HG03432 (cell line): ENCODE measurements around the gene FNDC8.
"Not testable (repeated sequence)": the region's sequence is repeated elsewhere in the genome, so short reads cannot be mapped to it uniquely, and the experiment has no call there.

Source experiments
- ATAC-seq: cut with Tn5 transposase; IDR thresholded peaks from one replicate; pipeline ENCODE4 v1.9.1; 2021; ENCODE audit warnings: mild to moderate bottlenecking, moderate library complexity; ENCODE audit not compliant: unreplicated experiment

Gene FNDC8

GRCh38 chr17:35167666-35168065, 46.3 kb downstream of the FNDC8 start:
- no peak for ATAC-seq

- ATAC-seq: no peak
Observed at GRCh38 chr17:35169835-35170363, 48.5 kb downstream of the FNDC8 start.

GRCh38 chr17:35170968-35171771, 49.8 kb downstream of the FNDC8 start:
- ATAC-seq: no peak

- ATAC-seq: no peak
Observed at GRCh38 chr17:35171834-35172233, 50.4 kb downstream of the FNDC8 start.

GRCh38 chr17:35172321-35172720, 50.9 kb downstream of the FNDC8 start:
- ATAC-seq: not testable (repeated sequence)

GRCh38 chr17:35174835-35175334, 53.5 kb downstream of the FNDC8 start:
- no peak for ATAC-seq

GRCh38 chr17:35175638-35176415, 54.4 kb downstream of the FNDC8 start:
- no peak for ATAC-seq

GRCh38 chr17:35176897-35177296, 55.5 kb downstream of the FNDC8 start:
- ATAC-seq: no peak

GRCh38 chr17:35179379-35179778, 58.0 kb downstream of the FNDC8 start:
- not testable (repeated sequence) for ATAC-seq
